CD4-positive, alpha-beta T cell treated with Interleukin-1 beta for 1 hour (primary cell): Measurements from ENCODE around the gene PASK.
A peak's percentile ranks its signal among the peaks of the same experiment; 100 is the strongest.
"Not testable (repeated sequence)": the region's sequence is repeated elsewhere in the genome, so short reads cannot be mapped to it uniquely, and the experiment has no call there.

Experiments
- DNase-seq, 2 donors: peaks; one replicate each; pipeline ENCODE4 v3.0.0-alpha.2; 2020 to 2022

PASK gene

GRCh38 chr2:241102239-241102803 lies 47.0 kb downstream of the PASK start, which contains the start of gene MTERF4:
Gene MTERF4 (minus strand): TSS chr2:241102287. CDS start chr2:241102273, 14 bp downstream.
- peak; percentile 88 to 90 for DNase-seq

GRCh38 chr2:241099246-241099645 lies 50.0 kb downstream of the PASK start:
- DNase-seq, result no peak

GRCh38 chr2:241096979-241097378 lies 52.3 kb downstream of the PASK start:
- DNase-seq, result no peak

- peak; percentile 59 to 76 for DNase-seq
These were observed 53.5 kb downstream of the PASK start for GRCh38 chr2:241095594-241096290.

- DNase-seq, result no peak
These were observed 54.3 kb downstream of the PASK start for GRCh38 chr2:241094924-241095420.

GRCh38 chr2:241094172-241094571 lies 55.1 kb downstream of the PASK start:
- DNase-seq, result no peak

GRCh38 chr2:241093133-241093781 lies 56.0 kb downstream of the PASK start:
- DNase-seq, result not testable (repeated sequence)

- no peak for DNase-seq
These were observed 56.6 kb downstream of the PASK start for GRCh38 chr2:241092677-241093076.

GRCh38 chr2:241091734-241092445 lies 57.4 kb downstream of the PASK start:
- DNase-seq, result no peak

GRCh38 chr2:241091201-241091600 lies 58.1 kb downstream of the PASK start:
- DNase-seq, result no peak

- no peak for DNase-seq
These were observed 60.2 kb downstream of the PASK start for GRCh38 chr2:241088791-241089732.

GRCh38 chr2:241088376-241088775 lies 60.9 kb downstream of the PASK start:
- no peak for DNase-seq

GRCh38 chr2:241087420-241088268 lies 61.6 kb downstream of the PASK start:
- no peak for DNase-seq

- DNase-seq, result no peak
These were observed 64.3 kb downstream of the PASK start for GRCh38 chr2:241084856-241085444.

- DNase-seq, result no peak
These were observed 66.2 kb downstream of the PASK start for GRCh38 chr2:241083091-241083415.

GRCh38 chr2:241082341-241083090 lies 66.8 kb downstream of the PASK start:
- DNase-seq, result no peak

- DNase-seq, result no peak
These were observed 67.5 kb downstream of the PASK start for GRCh38 chr2:241081643-241082340.

- DNase-seq, result no peak
These were observed 68.1 kb downstream of the PASK start for GRCh38 chr2:241081190-241081642.
